HG03565 (cell line): Measurements from ENCODE around the gene CD151.

ENCODE experiments used
- ATAC-seq: cut with Tn5 transposase; IDR thresholded peaks from one replicate; pipeline ENCODE4 v1.9.1; 2021; ENCODE audit warnings: mild to moderate bottlenecking, moderate library complexity; ENCODE audit not compliant: unreplicated experiment

CD151 gene

GRCh38 chr11:827897-828192 is 4.9 kb upstream of the CD151 start, which contains the start of gene CRACR2B:
TSS of gene CRACR2B (plus strand) at chr11:827919. CDS start at chr11:828608, 689 bp downstream.
- ATAC-seq: no peak

DNA sequence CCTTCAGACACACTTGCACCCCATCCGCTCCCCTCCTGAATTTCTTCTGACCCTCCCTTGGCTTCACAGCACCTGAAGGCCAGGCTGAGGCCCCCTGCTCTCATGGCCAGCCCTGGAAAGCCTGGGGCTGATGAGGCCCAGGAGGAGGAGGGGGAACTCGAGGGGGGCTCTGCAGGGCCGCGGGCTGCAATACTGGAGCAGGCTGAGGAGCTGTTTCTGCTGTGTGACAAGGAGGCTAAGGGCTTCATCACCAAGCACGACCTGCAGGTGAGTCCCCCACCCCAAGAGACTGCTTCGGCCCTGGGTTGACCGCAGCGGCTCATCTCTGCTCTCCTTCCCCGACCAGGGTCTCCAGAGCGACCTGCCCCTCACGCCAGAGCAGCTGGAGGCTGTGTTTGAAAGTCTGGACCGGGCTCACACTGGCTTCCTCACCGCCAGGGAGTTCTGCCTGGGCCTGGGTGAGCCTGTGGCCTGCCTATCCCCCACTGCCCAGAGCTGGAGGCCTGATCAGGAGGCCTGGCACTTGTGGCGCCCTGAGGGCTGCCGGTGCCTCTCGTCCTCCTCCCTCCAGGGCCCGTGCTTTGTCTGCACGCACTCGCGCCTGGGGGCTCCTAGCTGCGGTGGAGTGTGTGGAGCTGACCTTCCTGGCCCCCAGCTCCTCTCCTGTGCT is 4.1 kb upstream of the CD151 start:
- ATAC-seq: no peak

DNA sequence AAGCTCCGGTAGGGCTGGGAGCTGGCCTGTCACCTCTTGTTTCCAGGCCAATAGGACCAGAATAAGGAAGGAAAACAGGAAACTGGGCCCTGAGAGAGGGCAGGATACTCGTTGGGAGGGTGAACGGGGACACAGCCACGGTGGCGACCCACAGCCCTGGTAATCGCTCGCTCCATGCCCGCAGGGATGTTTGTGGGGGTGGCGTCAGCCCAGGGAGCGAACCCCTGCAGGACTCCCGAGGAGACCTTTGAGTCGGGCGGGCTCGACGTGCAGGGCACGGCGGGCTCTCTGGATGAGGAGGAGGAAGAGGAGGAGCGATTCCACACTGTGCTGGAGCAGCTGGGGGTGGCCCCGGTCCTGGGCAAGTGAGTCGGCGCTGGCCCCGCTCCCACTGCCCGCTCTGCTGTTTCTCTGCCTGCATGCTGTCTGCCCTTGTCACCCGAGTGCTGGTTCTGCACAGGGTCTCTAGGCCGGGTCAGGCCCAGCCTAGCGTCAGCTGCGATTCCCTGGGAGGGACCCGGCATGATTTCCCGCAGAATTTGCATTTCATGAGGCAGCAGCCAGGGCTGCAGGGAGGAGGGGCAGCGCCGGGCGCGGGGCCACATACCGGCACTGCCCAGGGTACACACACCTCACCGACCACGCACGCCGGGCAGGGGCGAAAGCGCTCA is 3.4 kb upstream of the CD151 start:
- ATAC-seq: no peak

DNA sequence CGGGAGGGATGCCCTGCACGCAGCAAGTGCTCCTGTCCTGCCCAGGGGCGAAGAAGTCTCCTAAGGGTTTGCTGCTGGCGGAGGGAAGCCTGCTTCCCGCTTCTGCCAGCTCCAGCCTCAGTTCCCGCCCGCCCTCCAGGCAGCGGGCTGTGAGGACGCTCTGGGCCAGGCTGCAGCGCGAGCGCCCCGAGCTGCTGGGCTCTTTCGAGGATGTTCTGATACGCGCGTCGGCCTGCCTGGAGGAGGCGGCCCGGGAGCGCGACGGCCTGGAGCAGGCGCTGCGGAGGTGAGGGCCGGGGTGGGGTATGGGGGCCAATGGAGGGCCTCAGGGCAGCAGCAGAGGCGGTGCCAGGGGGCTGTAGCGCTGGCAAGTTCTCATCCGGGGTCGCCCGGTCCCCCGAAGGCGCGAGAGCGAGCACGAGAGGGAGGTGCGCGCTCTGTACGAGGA is 2.9 kb upstream of the CD151 start:
- no peak for ATAC-seq

- ATAC-seq: no peak
Measured at GRCh38 chr11:830295-831117, 2.2 kb upstream of the CD151 start.

DNA sequence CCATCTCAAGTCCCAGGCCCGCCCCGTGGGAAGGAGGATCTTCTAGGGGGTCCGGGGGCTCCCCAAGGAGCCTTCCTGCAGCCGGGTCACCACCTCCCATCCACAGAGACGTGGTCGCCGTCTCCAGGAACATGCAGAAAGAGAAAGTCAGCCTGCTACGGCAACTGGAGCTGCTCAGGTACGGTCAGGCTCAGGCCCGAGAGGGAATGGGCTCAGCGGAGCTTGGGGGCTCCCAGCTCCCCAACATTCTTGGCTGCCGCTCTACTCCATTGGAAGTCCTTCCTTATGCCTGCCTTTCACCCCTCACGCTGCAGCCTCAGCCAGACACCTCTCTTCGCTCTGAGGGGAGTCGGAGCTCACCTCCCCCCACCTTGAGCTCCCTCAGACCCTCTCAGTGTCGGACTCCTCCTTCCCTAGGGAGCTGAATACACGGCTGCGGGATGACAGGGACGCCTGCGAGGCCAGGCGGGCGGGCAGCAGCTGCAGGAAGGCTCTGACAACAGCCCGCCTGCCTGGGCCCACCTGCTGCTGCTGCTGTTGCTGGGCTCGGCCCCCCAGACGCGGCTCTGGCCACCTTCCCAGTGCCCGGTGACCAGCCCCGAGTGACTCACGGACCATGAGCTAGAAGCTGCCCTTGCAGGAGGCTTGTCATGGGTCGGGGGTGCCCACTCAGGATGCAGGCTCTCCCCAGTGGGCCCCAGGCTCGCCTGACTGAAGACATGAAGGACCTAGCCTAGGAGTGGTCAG is 1.5 kb upstream of the CD151 start:
- no peak for ATAC-seq

DNA sequence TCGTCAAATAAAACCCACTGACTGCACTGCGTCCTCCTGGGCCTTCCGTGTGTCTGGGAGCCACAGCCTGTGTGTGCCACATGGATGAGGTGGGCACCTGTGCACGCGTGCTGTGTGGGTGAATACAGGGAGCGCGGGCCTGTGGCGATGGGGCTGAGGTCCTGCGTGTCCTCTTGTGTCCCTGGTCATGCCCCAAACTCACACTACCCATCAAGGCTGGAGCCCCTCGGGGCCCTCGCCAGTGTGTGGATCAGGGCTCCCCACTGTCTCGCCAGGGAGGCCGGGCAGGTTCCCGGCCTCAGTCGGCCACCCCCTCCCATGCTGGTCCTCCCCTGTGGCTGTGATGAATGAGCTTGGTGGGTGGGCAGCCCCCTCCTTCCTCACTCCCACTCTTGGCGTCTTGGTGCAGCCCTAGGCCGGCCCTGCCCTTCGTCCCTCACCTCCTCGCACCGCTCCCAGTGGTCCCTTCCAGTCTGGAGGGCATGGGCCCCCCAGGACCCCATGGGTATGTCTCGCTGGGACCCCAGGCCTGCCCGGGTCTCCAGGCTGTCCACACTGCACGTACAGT is 707 bp upstream of the CD151 start:
- ATAC-seq: no peak

- no peak for ATAC-seq
Measured at GRCh38 chr11:833114-833791, 501 bp downstream of the CD151 start.

DNA sequence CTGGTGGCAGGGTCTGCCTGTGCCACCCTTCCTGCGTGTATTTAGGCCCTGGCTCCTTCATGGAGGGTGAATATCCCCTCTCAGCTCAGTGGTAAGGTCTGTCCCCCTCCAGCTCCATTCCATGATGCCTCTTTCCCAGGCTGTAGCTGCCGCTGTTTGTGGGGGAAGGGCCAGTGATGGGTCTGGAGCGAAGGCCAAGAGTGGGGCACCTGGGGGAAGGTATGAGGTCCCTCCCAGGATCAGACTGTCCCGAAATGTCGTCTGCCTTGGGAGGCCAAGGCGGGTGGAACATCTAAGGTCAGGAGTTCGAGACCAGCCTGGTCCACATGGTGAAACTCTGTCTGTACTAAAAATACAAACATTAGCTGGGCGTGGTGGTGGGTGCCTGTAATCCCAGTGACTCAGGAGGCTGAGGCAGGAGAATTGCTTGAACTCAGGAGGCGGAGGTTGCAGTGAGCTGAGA is 1.1 kb downstream of the CD151 start:
- no peak for ATAC-seq

DNA sequence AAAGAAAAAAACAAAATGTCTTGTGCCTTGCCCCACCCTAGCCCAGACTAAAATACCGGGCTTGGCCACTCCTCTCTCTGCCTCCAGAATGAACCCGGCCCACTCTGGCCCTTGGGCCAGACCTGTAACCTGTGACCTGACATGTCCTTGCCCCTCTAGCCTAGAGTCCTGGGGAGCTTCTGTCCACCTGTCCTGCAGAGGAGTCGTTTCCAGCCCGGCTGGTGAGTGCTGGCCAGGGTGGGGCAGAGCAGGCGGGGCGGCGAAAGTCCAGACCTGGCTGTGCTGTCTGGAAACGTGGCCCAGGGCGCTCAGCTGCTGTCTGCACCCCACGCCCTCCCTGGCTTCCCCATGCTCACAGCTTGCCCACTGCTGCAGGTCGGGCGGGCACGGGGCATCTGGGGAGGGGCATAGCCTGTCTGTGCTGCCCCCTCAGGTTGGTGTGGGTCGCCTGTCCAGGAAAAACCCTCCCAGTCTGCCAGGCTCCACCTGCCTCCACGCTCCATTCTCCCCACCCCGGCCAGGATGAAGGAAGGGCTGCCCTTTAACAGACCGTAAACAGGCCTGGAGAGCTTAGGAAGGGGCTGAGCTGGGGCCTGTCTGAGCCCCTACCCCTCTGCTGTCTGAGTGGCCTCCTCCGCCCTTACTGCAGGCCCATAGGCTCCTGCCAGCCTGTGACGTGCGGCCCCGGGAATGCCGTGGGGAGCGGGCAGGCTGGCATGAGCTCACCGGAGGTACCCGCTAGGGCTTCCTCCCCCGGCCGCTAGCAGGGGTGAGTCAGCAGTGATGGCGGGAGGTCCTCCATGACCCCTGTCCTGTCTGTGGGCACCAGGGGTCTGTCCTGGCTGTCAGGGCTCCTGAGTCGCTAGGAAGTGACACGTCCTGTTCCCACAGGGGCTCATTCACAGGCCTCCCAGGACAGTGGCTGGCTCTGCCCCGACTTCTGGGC is 1.9 kb downstream of the CD151 start:
- no peak for ATAC-seq

GRCh38 chr11:836274-836673 is 3.5 kb downstream of the CD151 start:
- ATAC-seq: no peak

DNA sequence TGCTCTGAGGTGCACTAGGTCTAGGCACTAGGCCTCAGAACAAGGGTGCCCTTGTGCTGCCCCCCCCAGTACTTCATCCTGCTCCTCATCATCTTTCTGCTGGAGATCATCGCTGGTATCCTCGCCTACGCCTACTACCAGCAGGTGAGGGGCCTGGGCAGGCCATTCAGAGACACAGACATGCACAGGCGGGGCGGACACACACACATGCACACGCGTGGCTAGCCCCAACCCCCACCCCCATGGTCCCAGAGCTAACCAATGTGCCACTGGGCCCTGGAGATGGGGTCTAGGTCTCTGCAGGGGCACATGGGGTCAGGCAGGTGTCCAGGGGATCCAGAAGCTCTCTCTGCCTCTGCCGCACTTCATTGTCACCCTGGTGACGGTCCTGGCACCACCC is 3.9 kb downstream of the CD151 start:
- no peak for ATAC-seq

DNA sequence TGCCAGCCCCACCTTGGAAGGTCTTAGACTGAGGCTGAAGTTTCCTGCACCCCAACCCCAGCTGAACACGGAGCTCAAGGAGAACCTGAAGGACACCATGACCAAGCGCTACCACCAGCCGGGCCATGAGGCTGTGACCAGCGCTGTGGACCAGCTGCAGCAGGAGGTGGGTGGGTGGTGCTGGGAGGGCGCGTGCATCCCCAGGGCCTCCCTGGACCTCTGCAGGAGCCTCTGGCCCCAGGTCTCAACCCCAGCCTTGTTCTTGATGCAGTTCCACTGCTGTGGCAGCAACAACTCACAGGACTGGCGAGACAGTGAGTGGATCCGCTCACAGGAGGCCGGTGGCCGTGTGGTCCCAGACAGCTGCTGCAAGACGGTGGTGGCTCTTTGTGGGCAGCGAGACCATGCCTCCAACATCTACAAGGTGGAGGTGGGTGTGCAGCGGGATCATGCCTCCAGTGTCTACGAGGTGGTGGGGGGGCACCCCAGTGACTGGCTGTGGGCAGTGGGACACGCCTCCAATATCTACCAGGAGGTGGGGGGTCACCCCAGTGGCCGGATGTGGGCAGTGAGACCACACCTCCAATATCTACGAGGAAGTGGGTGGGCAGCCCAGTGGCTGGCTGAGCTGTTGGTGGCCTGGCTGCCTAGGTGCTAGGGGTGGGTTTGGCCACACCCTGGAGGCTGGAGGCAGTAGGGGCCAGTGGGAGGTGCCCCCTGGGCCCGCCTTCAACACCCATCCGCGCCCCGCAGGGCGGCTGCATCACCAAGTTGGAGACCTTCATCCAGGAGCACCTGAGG is 4.6 kb downstream of the CD151 start:
- ATAC-seq: no peak

- ATAC-seq: no peak
Measured at GRCh38 chr11:837990-838307, 5.2 kb downstream of the CD151 start.

DNA sequence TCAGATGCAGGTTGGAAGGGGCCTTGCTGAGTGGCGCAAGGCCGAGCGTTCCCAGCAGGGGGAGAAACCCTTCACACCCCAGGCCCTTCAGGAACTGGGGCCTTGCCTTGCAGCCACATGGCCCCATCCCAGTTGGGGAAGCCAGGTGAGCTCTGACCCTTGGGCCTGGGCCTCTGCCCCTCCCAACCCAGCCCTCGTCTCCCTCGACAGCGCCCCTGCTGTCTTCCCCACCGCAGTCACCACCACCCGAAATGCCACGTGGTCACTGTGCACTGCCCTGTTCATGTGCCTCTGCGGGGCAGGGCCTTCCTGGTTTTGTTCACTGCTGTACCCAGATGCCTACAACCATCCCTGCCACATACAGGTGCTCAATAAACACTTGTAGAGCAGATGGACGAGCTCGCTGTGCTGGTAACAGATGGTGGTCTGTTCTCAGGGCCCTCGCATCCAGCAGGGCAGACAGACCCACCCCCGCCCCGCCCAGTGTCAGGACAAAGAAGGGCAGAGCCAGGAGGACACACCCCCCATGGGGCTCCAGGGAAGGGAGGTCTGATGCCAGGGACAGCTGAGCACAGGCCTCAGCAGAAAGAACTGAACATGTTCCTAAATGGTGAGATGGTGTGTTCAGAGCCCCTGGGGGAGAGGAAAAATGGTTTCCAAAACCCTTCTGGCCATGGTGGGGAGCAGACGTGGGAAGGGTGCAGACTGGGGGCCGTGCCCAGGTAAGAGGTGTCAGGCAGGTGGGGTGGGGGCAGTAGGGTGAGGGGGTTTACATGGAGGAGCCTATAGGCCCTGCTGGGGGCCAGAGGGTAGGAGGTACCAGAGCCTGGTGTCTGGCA is 5.9 kb downstream of the CD151 start:
- no peak for ATAC-seq

GRCh38 chr11:839280-839623 is 6.5 kb downstream of the CD151 start:
- ATAC-seq: no peak

DNA sequence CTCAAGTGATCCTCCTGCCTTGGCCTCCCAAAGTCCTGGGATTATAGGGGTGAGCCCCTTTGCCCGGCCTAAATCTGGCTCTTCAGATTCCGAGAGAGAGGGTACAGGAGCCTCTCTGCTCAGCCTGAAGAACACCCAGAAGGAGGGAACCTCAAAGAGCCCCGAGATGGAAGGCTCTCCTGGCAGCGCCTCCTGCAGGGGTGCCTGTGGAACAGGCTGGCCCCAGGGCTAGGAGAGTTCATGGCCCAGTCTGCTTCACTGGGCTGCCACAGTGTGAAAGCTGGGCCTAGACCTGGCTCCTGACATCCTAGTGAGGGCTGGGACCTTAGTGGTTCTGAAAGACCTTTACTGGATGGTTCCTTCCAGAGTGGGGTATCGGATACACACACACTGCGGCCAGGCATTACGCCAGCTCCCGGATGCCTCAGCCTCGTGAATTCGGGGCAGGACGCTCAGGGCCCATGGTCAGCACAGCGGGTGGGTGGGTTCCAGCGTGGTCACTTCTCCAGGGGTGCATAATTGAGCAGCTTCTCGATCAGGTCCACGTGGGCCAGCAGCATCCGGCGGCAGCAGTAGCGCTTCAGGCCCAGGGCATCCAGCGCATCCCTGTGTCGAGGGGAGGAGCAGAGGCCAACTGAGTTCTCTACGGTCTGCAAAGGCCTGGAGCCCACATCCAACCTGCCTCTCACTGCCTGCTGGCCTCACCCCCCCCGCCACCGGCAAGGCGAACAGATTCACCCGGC is 7.3 kb downstream of the CD151 start:
- ATAC-seq: no peak
